ENCODE measurements around the gene CEMIP2.

CEMIP2 gene

GRCh38 chr9:71725590-71726338 is 42.5 kb downstream of the CEMIP2 start:
- Mint-ChIP-seq H3K4me3 (no peak overlapping the region), H3K36me3 (ENCODE audit: low read depth) (peaks cover 62% of the 10 kb centered on the region), H3K9me3 (no peaks in the 10 kb centered on the region), H3K27me3 (no peaks in the 10 kb centered on the region), H3K27ac (no peak overlapping the region), H3K4me1 (peaks cover 6% of the 10 kb centered on the region)
- ATAC-seq = no peak
- no peak for DNase-seq

GRCh38 chr9:71721855-71722254 is 46.5 kb downstream of the CEMIP2 start:
- H3K27me3 Mint-ChIP-seq = no peaks in the 10 kb centered on the region

DNA sequence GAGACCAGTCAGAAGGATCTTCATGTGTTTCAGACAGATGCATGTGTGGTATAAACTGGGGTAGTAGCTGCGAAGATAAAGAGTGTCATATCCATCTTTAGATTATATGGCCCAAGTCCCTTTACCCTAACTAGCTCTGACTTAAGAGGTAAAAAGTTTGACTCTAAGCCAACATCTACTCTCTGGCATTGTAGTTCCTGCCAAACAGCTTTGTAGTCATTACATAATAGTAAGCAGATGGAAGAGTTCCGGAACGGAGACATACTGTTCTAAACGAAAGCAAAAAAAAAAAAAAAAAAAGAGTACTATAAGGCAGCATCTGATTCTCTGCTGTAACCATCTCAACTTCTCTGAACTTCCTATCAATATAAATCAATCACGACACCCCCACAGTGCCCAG is 48.8 kb downstream of the CEMIP2 start:
- ATAC-seq = no peak
- no peaks in the 10 kb centered on the region for H3K9me3 Mint-ChIP-seq

More at GRCh38 chr9:71721855-71722254, 46.5 kb downstream of the CEMIP2 start:
- ATAC-seq (no peak), DNase-seq (no peak)
- Mint-ChIP-seq H3K36me3 (ENCODE audit: low read depth) (peaks cover 55% of the 10 kb centered on the region), H3K9me3 (no peaks in the 10 kb centered on the region), H3K4me1 (peaks cover 2% of the 10 kb centered on the region), H3K27ac (no peak overlapping the region), H3K4me3 (no peak overlapping the region)

DNA sequence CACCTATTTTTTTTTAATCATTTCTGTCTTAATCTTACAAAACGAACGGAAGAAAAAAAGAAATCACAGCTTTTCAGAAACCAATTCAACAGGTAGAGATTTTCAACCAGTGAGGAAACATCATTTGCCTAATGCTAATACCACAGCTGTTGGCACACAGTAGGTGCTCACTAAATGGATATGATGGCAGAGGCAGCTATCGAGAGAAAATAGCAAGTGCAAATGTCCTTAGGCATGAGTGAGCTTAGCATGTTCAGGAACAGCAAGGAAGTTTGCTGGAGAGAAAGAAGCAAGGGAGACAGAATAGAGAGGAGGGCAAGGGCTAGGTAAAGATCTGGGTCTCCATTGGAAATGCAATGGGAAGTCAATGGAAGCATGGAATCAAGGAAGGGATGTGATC is 49.2 kb downstream of the CEMIP2 start:
- Mint-ChIP-seq H3K27ac (no peak overlapping the region), H3K4me1 (peaks cover 2% of the 10 kb centered on the region), H3K36me3 (ENCODE audit: low read depth) (peaks cover 50% of the 10 kb centered on the region), H3K4me3 (no peak overlapping the region), H3K27me3 (no peaks in the 10 kb centered on the region), H3K9me3 (no peaks in the 10 kb centered on the region)
- no peak for DNase-seq
- no peak for ATAC-seq

More for the DNA sequence above, 48.8 kb downstream of the CEMIP2 start:
- DNase-seq = no peak
- H3K36me3 Mint-ChIP-seq (ENCODE audit: low read depth) = peaks cover 49% of the 10 kb centered on the region
- no peaks in the 10 kb centered on the region for H3K27me3 Mint-ChIP-seq
- no peak overlapping the region for H3K4me3 Mint-ChIP-seq
- H3K27ac Mint-ChIP-seq = no peak overlapping the region
- H3K4me1 Mint-ChIP-seq = peaks cover 2% of the 10 kb centered on the region

- Mint-ChIP-seq H3K4me3 (no peak overlapping the region), H3K4me1 (peaks cover 6% of the 10 kb centered on the region), H3K27me3 (no peaks in the 10 kb centered on the region), H3K9me3 (no peaks in the 10 kb centered on the region), H3K36me3 (ENCODE audit: low read depth) (peaks cover 54% of the 10 kb centered on the region), H3K27ac (no peak overlapping the region)
- ATAC-seq = no peak
- DNase-seq = no peak
Measured at GRCh38 chr9:71716138-71716909, 52.0 kb downstream of the CEMIP2 start.

DNA sequence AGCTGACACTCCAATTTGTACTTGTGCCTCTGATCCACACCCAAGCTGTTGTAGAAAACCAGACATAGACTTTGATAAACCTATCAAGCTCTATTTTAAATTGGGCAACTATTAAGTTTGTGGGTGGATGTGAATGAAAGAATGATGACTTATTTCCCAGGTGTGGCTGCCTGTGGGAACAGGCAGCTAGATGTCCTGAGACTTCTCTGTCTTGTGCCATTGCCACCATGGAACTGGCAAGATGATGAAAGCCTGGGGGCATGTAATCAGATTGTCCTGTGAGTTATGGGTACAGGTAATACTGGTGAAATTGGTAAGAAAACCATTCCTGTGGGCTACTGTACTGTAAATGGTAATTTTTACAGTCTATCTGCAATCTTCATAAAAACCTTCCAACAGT is 57.5 kb downstream of the CEMIP2 start:
- DNase-seq (no peak), ATAC-seq (peak; percentile 41)
- peaks cover 63% of the 10 kb centered on the region for H3K36me3 Mint-ChIP-seq (ENCODE audit: low read depth)
- H3K4me1 Mint-ChIP-seq = peaks cover 29% of the 10 kb centered on the region
- H3K27ac Mint-ChIP-seq = peak overlapping the region; percentile 72
- no peaks in the 10 kb centered on the region for H3K27me3 Mint-ChIP-seq
- no peaks in the 10 kb centered on the region for H3K9me3 Mint-ChIP-seq
- no peak overlapping the region for H3K4me3 Mint-ChIP-seq

DNA sequence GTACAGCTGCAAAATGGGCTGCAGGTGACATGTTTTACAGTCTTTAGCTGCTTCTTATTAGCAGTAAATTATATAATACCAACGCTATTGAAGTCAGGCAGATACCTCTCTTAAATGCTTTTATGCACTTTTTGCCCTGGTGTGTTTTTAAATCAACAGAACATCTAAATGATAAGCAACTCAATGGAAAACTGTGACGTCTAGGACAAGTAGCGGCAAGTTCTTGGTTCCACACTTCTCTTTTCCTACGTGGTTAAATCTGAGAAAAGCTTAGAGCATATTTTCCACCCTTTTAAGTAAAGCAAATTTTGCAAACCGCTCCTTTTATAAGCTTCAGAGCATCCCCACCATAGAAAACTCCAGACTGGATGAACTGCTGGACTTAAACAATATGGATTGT is 58.1 kb downstream of the CEMIP2 start:
- Mint-ChIP-seq H3K27ac (peak overlapping the region; percentile 72), H3K36me3 (ENCODE audit: low read depth) (peaks cover 66% of the 10 kb centered on the region)
- no peak for ATAC-seq

GRCh38 chr9:71709384-71709783 is 58.9 kb downstream of the CEMIP2 start:
- H3K27ac Mint-ChIP-seq = peak overlapping the region; percentile 72
- peak; percentile 73 for ATAC-seq
- peaks cover 68% of the 10 kb centered on the region for H3K36me3 Mint-ChIP-seq (ENCODE audit: low read depth)
- no peaks in the 10 kb centered on the region for H3K27me3 Mint-ChIP-seq
- peaks cover 40% of the 10 kb centered on the region for H3K4me1 Mint-ChIP-seq
- no peaks in the 10 kb centered on the region for H3K9me3 Mint-ChIP-seq
- no peak overlapping the region for H3K4me3 Mint-ChIP-seq
- DNase-seq = no peak

More for the DNA sequence above, 58.1 kb downstream of the CEMIP2 start:
- Mint-ChIP-seq H3K9me3 (no peaks in the 10 kb centered on the region), H3K4me3 (no peak overlapping the region), H3K27me3 (no peaks in the 10 kb centered on the region), H3K4me1 (peaks cover 31% of the 10 kb centered on the region)
- DNase-seq = no peak

GRCh38 chr9:71706176-71706575 is 62.1 kb downstream of the CEMIP2 start:
- H3K4me3 Mint-ChIP-seq = no peak overlapping the region
- H3K36me3 Mint-ChIP-seq (ENCODE audit: low read depth) = peaks cover 57% of the 10 kb centered on the region
- H3K27ac Mint-ChIP-seq = no peak overlapping the region
- peaks cover 36% of the 10 kb centered on the region for H3K4me1 Mint-ChIP-seq
- H3K9me3 Mint-ChIP-seq = no peaks in the 10 kb centered on the region
- DNase-seq (no peak), ATAC-seq (no peak)
- no peaks in the 10 kb centered on the region for H3K27me3 Mint-ChIP-seq

- no peaks in the 10 kb centered on the region for H3K27me3 Mint-ChIP-seq
- DNase-seq = no peak
- no peaks in the 10 kb centered on the region for H3K9me3 Mint-ChIP-seq
- H3K4me1 Mint-ChIP-seq = peaks cover 23% of the 10 kb centered on the region
- no peak overlapping the region for H3K4me3 Mint-ChIP-seq
- peaks cover 54% of the 10 kb centered on the region for H3K36me3 Mint-ChIP-seq (ENCODE audit: low read depth)
- peak overlapping the region; percentile 43 for H3K27ac Mint-ChIP-seq
- ATAC-seq = peak; percentile 26
Measured at GRCh38 chr9:71704796-71705195, 63.5 kb downstream of the CEMIP2 start.

DNA sequence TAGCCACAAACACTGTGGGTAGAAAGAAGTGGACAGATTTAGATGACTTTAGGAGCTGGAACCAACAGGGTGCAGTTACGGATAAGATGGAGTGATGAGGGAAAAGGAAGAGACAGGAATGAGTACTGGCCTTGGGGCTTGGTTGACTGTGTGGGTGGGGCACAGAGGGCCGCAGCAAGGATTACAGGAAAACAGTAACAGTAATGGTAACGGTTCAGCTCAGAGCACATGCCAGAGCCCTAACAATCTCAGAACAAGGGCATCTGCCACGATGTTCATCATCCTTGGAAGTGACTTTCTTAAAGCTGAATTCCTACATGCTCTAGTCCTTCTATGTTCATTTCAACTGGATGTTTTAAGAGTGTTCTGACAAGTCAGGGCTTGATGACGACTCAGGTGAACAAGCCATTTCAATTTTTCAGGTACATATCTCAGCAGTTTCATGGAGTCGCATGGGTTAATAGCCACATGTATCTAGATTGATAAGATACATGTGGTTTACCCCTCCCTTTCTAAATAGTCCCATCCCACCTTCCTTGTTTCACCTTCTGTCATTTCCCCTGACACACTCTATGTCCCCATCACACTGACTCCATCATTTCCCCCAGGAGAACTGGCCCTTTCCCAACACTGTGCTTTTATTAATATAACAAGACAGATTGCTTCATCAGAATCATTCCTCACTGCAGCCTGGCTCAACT is 65.0 kb downstream of the CEMIP2 start:
- Mint-ChIP-seq H3K27ac (peak overlapping the region; percentile 44), H3K27me3 (no peaks in the 10 kb centered on the region)

GRCh38 chr9:71697882-71698281 is 70.4 kb downstream of the CEMIP2 start:
- Mint-ChIP-seq H3K27ac (no peak overlapping the region), H3K4me1 (peaks cover under 1% of the 10 kb centered on the region), H3K36me3 (ENCODE audit: low read depth) (peaks cover 54% of the 10 kb centered on the region), H3K4me3 (no peak overlapping the region), H3K27me3 (no peaks in the 10 kb centered on the region), H3K9me3 (no peaks in the 10 kb centered on the region)
- DNase-seq (no peak), ATAC-seq (no peak)

More for the DNA sequence above, 65.0 kb downstream of the CEMIP2 start:
- peaks cover 53% of the 10 kb centered on the region for H3K36me3 Mint-ChIP-seq (ENCODE audit: low read depth)
- H3K4me3 Mint-ChIP-seq = no peak overlapping the region
- DNase-seq (no peak), ATAC-seq (no peak)
- peaks cover 13% of the 10 kb centered on the region for H3K4me1 Mint-ChIP-seq
- no peaks in the 10 kb centered on the region for H3K9me3 Mint-ChIP-seq

- Mint-ChIP-seq H3K27me3 (no peaks in the 10 kb centered on the region), H3K27ac (no peak overlapping the region), H3K4me3 (no peak overlapping the region), H3K4me1 (peaks cover 5% of the 10 kb centered on the region), H3K9me3 (no peaks in the 10 kb centered on the region), H3K36me3 (ENCODE audit: low read depth) (peaks cover 62% of the 10 kb centered on the region)
- ATAC-seq (no peak), DNase-seq (no peak)
Measured at GRCh38 chr9:71694332-71694731, 74.0 kb downstream of the CEMIP2 start.

DNA sequence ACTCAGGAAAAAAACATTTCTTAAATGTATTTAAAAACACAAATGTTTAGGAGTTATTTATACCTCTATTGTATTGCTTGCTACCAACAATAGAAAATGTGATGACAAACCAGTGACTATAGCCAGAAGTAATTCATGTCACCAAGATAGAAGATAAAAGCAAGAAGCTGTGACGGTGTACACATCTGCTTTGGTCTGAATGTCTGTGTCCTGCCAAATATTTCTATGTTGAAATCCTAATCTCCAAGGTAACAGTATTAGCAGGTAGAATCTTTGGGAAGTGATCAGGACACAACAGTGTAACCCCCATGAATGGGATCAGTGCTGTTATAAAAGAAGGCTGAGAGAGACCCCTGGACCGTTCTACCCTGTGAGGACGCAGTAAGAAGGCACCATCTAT is 74.7 kb downstream of the CEMIP2 start:
- no peak for DNase-seq

More for the DNA sequence above, 74.7 kb downstream of the CEMIP2 start:
- Mint-ChIP-seq H3K27ac (no peak overlapping the region), H3K9me3 (no peaks in the 10 kb centered on the region), H3K27me3 (no peaks in the 10 kb centered on the region), H3K4me1 (peaks cover 9% of the 10 kb centered on the region), H3K4me3 (no peak overlapping the region), H3K36me3 (ENCODE audit: low read depth) (peaks cover 65% of the 10 kb centered on the region)
- ATAC-seq = no peak

Measured in activated naive CD8-positive, alpha-beta T cell treated with anti-CD3 and anti-CD28 coated beads, Interleukin-2, amount 50 U/mL, for 24 hours (primary cell).